ENCODE results near the gene DSC2. TPM values are rescaled to one million over a fixed set of nuclear protein-coding genes. Genes with fewer than 3 reads are reported as not detected.

Gene DSC2
- total RNA-seq, 1 donor from 2014 or later = not detected

GRCh38 chr18:31098878-31099277 lies 3.3 kb downstream of the DSC2 start:
- intact Hi-C loops (cut with micrococcal nuclease) = no loop called here

DNA sequence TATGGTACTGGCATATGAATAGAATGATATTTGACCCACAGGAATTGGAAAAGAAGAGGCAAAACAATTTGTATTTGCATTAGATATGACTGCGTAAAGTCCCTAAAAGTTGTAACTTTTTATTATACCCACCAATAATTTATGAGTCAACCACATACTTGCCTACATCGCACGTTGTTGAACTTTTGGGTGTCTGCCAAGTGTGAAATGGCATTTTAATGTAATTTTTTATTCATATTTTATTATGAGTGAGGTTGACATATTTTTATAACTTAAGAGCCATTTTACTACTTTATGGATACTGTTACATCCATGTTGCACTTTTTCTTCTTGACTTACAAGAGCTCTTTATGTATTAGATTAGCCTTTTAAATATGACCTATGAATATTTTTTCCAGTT lies 4.6 kb downstream of the DSC2 start:
- intact Hi-C loops (cut with micrococcal nuclease) = no loop called here

DNA sequence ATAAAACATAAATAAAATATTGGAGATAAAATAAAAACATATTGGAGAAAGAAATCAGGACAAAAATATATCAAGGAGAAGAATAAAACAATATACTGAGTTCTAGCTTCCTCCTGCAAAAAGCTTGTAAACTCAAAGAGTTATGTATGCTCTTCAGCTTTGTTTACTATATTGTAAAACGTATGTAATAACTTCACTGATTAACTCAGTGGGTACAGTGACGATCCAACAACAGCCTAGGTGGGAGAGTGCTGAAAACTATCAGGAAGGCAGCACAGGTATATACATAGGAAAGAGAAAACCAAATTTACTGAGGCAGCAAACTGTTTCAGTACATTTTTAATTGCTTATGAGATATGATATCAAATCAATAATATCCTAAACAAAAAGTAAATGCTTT lies 8.3 kb downstream of the DSC2 start:
- intact Hi-C loops (cut with micrococcal nuclease) = no loop called here

DNA sequence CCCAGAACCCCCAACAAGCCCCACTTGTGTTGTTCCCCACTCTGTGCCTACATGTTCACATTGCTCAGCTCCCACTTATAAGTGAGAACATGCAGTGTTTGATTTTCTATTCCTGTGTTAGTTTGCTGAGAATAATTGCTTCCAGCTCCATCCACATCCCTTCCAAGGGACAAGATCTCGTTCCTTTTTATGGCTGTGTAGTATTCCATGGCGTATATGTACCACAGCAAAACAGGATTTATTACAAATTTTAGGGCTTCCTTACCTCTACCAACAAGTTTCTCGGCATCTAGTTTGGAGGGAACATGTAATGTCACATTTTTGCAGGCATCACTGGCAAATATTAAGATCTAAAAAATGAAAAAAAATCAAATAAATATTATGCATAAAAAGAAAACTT lies 8.9 kb downstream of the DSC2 start:
- intact Hi-C loops (cut with micrococcal nuclease) = no loop called here

DNA sequence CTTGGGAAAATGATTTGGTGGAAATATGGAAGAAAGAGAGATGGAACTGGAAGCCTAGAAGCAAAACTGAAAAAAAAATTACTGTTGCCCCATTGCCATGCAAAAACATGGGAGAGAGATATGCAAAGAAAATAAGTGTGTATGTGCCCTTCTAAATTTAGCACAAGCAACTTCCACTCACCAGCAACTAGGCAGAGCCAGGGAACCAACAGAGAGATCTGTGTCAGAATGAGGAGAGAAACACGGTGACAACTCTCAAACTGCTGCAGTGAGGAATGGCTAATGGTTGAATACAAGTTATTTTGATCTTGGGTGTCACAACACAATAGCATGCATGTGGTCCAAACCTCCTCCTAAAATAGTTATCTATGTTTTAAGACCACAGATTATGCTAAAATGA lies 10.9 kb downstream of the DSC2 start:
- intact Hi-C loops (cut with micrococcal nuclease) = no loop called here

- intact Hi-C loops (cut with micrococcal nuclease) = no loop called here
Observed at GRCh38 chr18:31088532-31088931, 13.7 kb downstream of the DSC2 start.

GRCh38 chr18:31079973-31080372 lies 22.2 kb downstream of the DSC2 start:
- intact Hi-C loops (cut with micrococcal nuclease) = no loop called here

DNA sequence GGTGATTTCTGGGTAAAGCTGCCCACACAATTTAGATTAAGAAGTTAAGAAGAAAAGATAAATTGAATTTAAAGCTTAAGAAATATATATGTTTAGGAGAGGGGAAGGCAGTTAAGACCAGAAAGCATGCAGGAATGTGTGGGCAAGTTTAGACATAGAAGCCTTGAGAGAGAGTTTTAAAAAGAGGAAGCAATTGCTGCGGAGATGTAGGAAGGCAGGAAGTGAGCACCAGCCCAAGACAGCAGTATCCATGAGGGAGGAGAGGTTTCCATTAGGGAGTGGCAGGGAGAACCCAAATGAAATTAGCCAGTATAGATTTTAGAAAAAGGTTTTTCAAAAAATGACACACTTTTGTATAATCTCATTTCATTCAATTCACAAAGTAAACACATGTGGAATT lies 24.3 kb downstream of the DSC2 start:
- intact Hi-C loops (cut with micrococcal nuclease) = no loop called here

DNA sequence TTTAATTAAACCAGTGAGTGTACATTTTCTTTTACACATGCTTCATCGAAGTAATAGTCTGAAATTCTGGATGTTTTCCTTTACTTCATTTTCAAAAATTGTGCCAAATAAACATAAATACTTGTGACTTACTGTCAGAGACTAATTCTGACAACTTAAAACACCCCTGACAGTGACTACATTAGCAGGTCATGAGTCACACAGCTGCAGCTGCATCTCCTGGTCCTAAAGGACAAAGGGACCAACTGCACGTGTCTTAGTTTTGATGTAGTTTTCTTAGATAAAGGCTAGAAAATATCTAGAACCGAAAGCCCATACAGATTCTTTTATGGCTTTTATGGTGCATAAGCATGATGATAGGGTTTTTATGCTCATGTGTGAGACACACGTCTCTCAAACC lies 30.0 kb downstream of the DSC2 start:
- intact Hi-C loops (cut with micrococcal nuclease) = no loop called here

GRCh38 chr18:31070206-31070605 lies 32.0 kb downstream of the DSC2 start:
- intact Hi-C loops (cut with micrococcal nuclease) = no loop called here

- intact Hi-C loops (cut with micrococcal nuclease) = no loop called here
Observed at GRCh38 chr18:31066266-31066665, 36.0 kb downstream of the DSC2 start.

GRCh38 chr18:31065036-31065773 lies 37.0 kb downstream of the DSC2 start:
- intact Hi-C loops (cut with micrococcal nuclease) = no loop called here

- intact Hi-C loops (cut with micrococcal nuclease) = no loop called here
Observed at GRCh38 chr18:31064130-31064529, 38.1 kb downstream of the DSC2 start.

DNA sequence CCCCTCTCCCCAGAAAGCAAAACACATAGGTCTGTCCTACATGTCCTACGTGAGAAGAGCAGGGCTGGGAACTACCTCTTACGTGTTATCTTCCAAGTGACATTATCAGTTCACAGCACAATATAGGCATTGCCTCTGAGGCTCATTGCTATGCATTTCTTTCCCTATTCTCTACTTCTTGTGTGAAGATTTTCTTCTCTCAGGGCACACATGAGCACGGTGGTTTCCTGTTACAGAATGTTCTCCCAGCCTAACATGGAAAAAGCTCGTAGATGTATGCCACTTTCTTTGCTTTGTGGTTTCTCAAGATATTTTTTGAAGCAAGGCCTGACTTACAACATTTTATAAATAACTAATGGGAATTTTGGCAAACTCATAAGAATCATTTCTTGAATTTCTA lies 40.3 kb downstream of the DSC2 start:
- intact Hi-C loops (cut with micrococcal nuclease) = no loop called here

GRCh38 chr18:31058897-31059296 lies 43.3 kb downstream of the DSC2 start:
- intact Hi-C loops (cut with micrococcal nuclease) = no loop called here

DNA sequence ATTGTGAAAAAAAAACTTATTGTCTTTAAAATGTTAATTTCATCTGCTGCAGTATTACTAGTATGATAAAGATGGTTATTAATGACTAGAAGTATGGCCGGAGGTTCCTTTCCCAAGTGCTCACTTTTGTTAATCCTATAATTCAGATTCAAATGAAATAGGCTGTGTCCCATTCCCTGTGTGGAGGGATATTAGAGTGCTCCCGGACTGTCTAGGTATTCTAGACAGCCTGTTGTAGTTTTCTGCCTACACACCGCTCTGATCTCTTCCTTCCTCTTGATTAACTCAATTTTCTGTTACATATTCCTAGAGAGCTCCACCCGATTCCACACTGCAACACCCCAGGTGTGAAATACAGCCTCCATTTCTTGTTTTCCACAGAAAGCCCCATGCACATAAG lies 44.3 kb downstream of the DSC2 start:
- intact Hi-C loops (cut with micrococcal nuclease) = no loop called here

DNA sequence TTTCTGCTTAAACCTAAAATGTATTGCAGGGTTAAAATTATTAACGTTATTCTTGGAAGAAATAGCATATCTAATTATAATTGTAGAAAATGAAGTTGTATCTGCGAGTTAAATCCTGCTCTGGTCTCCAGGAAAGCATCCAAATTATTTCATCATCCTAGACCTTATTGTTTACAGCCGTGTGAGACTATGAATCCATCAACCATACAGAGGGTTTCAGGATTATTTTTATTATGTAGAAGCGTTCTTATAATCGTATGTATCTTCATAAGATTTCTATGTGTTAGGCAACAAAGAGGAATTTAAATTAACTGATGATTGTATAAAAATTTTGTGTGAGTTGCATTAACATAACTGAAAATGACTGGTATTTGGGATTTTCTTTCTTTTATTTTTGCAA lies 45.2 kb downstream of the DSC2 start:
- intact Hi-C loops (cut with micrococcal nuclease) = no loop called here

DNA sequence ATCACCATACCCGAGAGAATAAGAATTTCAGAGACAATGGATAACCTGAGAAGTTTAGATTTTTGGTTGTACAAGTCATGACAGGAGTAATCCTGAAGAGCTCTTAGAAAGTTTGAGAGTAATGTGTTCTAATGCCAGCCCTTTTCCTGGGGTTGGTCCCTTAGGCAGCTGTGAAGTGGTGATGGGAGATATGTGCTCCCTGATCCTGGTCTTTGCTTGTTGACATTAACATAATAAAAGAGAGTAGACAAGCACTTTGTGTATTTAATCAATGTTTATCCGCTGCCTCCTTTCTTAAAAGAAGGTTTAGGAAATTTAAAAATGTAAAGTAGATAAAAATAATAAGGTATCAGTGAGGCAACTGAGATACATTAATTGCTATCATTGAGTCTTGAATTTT lies 45.9 kb downstream of the DSC2 start:
- intact Hi-C loops (cut with micrococcal nuclease) = no loop called here

DNA sequence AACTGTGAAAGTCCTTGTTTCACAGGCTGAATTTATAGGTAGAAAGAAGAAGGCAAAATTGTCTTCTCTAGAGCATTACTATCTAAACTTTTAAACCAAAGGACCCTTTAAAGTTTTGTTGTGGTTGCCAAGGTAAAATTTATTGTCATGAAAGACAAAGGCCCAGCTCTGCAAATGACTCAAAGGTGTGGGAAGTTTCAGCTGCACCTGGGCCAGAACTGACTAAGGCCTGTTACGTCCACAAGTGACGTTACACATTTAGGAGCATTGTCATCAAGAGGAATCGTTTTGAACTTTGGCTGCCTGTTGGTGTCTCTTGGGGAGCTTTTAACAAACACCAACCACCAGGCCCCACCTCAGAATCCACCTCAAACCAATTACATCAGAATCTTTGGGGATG lies 51.6 kb downstream of the DSC2 start:
- intact Hi-C loops (cut with micrococcal nuclease) = no loop called here

DNA sequence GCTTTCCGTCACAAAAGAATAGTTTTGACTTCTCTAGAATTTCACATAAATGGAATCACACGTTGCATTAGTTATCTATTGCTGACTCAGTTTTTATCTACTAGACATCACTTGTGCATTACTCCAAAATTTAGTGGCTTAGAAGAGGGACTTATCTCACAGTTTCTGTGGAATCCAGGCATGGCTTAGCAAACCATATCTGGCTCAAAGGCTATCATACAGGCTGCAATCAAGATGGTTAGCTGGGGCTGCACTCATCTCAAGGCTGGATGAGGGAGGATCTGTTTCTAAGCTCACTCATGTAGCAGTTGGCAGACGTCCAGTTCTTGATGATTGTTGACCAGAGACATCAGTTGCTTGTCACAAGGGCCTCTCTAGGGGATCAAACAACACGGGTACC lies 53.0 kb downstream of the DSC2 start:
- intact Hi-C loops (cut with micrococcal nuclease) = no loop called here

DNA sequence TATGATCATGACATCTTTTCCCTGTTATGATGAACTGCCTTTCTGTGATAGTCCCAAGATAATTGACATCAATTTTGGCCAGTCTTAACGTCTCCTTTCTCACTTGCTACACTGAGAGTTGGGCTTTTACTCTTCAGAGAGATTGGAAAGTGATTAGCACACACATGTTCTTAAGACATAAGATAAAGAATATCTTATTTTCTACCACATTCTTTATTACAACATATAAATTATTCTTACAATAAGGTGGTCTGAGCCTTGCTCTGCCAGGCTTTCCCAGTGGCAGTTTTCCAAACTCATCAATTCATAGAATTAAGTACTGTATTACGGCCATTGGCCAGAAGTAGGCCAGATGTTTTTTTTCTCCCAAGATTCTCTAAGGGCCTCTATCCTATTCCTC lies 54.0 kb downstream of the DSC2 start:
- intact Hi-C loops (cut with micrococcal nuclease) = no loop called here

DNA sequence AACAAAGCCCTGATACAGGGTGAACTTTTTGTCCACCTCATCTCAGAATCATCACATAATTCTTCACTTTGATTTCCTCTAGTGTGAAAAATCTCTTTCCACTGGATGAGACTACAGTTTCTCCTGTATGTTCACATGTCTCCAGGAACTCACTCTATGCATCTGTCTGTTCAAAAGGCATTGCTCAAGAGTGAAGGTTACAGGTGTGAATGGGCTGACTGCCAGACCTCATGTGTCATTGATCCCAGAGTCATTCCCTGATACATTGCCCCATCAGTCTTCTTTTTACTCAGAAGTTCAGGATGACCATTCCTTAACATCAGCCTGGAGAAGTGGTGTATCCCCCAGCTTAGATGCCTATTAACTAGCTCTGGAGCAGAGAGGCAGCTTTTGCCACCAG lies 55.3 kb downstream of the DSC2 start:
- intact Hi-C loops (cut with micrococcal nuclease) = no loop called here

- intact Hi-C loops (cut with micrococcal nuclease) = no loop called here
Observed at GRCh38 chr18:31045599-31045998, 56.6 kb downstream of the DSC2 start.

GRCh38 chr18:31044926-31045325 lies 57.3 kb downstream of the DSC2 start:
- intact Hi-C loops (cut with micrococcal nuclease) = no loop called here
